Neural crest cell (in vitro differentiated cells): ENCODE data around the gene ADPRS. TPM values are rescaled to one million over a fixed set of nuclear protein-coding genes. Genes with fewer than 3 reads are reported as not detected.
A peak's percentile ranks its signal among the peaks of the same experiment; 100 is the strongest.

Source experiments
- DNase-seq: peaks from one replicate; pipeline ENCODE4 v3.0.0; 2021; ENCODE audit warnings: low read depth, mixed read lengths, low spot score
- H3K27ac Mint-ChIP-seq: one replicate; pipeline ENCODE4 v1.8.0; 2021; ENCODE audit warnings: mild to moderate bottlenecking, mixed read lengths; ENCODE audit not compliant: unreplicated experiment
- H3K27me3 Mint-ChIP-seq: 2 replicates; pipeline ENCODE4 v1.8.0; 2021; ENCODE audit warnings: low read depth, mild to moderate bottlenecking, mixed read lengths
- H3K36me3 Mint-ChIP-seq: 2 replicates; pipeline ENCODE4 v1.8.0; 2021; ENCODE audit warnings: low read depth, mild to moderate bottlenecking, mixed read lengths
- H3K4me1 Mint-ChIP-seq: 2 replicates; pipeline ENCODE4 v1.8.0; 2021; ENCODE audit warnings: mixed read lengths
- H3K4me3 Mint-ChIP-seq: one replicate; pipeline ENCODE4 v1.8.0; 2021; ENCODE audit warnings: mild to moderate bottlenecking, mixed read lengths
- H3K9me3 Mint-ChIP-seq: 2 replicates; pipeline ENCODE4 v1.8.0; 2021; ENCODE audit warnings: mixed read lengths
- CTCF ChIP-seq: fragments of 200-600 bp; sonication (generic); conservative IDR thresholded peaks from 2 replicates; pipeline ENCODE4 v1.5.0; 2021; ENCODE audit warnings: antibody characterized with exemption, mild to moderate bottlenecking
- total RNA-seq: library from RNA; stranded (reverse); gene quantifications from 2 replicates; pipeline ENCODE4 v1.2.1, GENCODE V29; 2021

ADPRS gene
- total RNA-seq, 1 donor from 2014 or later: 33.8 TPM

- H3K36me3 Mint-ChIP-seq: peaks cover 4% of the 10 kb centered on the region
- H3K4me1 Mint-ChIP-seq: peaks cover 11% of the 10 kb centered on the region
- DNase-seq: no peak
- peak overlapping the region; percentile 2 for H3K4me3 Mint-ChIP-seq
- H3K9me3 Mint-ChIP-seq: no peaks in the 10 kb centered on the region
- no peak overlapping the region for H3K27ac Mint-ChIP-seq
- no peak for TF ChIP-seq CTCF
- no peaks in the 10 kb centered on the region for H3K27me3 Mint-ChIP-seq
These were observed 54.7 kb downstream of the ADPRS start for GRCh38 chr1:36143424-36143823.

Other genes with a start within 250 kb of the ADPRS start
- 61.5 and 65.3 TPM in 2 replicates for gene AGO1, start 205.7 kb upstream of the ADPRS start, total RNA-seq
- gene AGO3, start 157.8 kb upstream of the ADPRS start, total RNA-seq: 27.9 and 29.2 TPM in 2 replicates
- 7.4 and 8.4 TPM in 2 replicates for gene TEKT2, start 4.8 kb upstream of the ADPRS start, total RNA-seq
- gene COL8A2, start 36.3 kb downstream of the ADPRS start, total RNA-seq: 0.09 TPM in 2 replicates
- 48.6 and 52.8 TPM in 2 replicates for gene TRAPPC3, start 60.6 kb downstream of the ADPRS start, total RNA-seq
- 165 and 166 TPM in 2 replicates for gene MAP7D1, start 67.3 kb downstream of the ADPRS start, total RNA-seq
- 167 and 170 TPM in 2 replicates for gene THRAP3, start 135.6 kb downstream of the ADPRS start, total RNA-seq
- 5.4 and 5.9 TPM in 2 replicates for gene SH3D21, start 217.5 kb downstream of the ADPRS start, total RNA-seq
- 24.8 and 28.5 TPM in 2 replicates for gene EVA1B, start 234.8 kb downstream of the ADPRS start, total RNA-seq